ENCODE measurements around the gene TRIM46.
"Not testable (repeated sequence)": the region's sequence is repeated elsewhere in the genome, so short reads cannot be mapped to it uniquely, and the experiment has no call there.

- not testable (repeated sequence) for TF ChIP-seq CTCF (IDR thresholded peaks at IDR 0.05 in 2 of 3, conservative IDR thresholded peaks at IDR 0.05 in 1 of 3; ENCODE audit: borderline replicate concordance in 1 of 3, insufficient read depth in 1 of 3, low read depth in 2 of 3, low read length in 2 of 3); CEBPB (IDR thresholded peaks at IDR 0.05; ENCODE audit: low read depth); YY1 (IDR thresholded peaks at IDR 0.05; ENCODE audit: extremely low read depth, insufficient replicate concordance, low read depth, low read length); MAX (IDR thresholded peaks at IDR 0.05); EZH2phosphoT487 (IDR thresholded peaks at IDR 0.05; ENCODE audit: borderline replicate concordance); FOSL1 (IDR thresholded peaks at IDR 0.05; ENCODE audit: low read depth); RAD21 (IDR thresholded peaks at IDR 0.05; ENCODE audit: low read depth); JUND (IDR thresholded peaks at IDR 0.05); ZNF274 (IDR thresholded peaks at IDR 0.05; ENCODE audit: low read depth, low read length); ATF3 (IDR thresholded peaks at IDR 0.05); ZBTB33 (IDR thresholded peaks at IDR 0.05; ENCODE audit: extremely low read depth, insufficient replicate concordance, low read length)
Observed at GRCh38 chr1:155168105-155168445, 5.6 kb upstream of the TRIM46 start.
